Activated T-cell treated with anti-CD3 and anti-CD28 coated beads for 1 hour (primary cell): ENCODE data around the gene PSORS1C2.
"Not testable (repeated sequence)": the region's sequence is repeated elsewhere in the genome, so short reads cannot be mapped to it uniquely, and the experiment has no call there.

ENCODE experiments used
- DNase-seq: peaks from one replicate; pipeline ENCODE4 v3.0.0-alpha.2; 2020; ENCODE audit warnings: low read depth

PSORS1C2 gene

DNA sequence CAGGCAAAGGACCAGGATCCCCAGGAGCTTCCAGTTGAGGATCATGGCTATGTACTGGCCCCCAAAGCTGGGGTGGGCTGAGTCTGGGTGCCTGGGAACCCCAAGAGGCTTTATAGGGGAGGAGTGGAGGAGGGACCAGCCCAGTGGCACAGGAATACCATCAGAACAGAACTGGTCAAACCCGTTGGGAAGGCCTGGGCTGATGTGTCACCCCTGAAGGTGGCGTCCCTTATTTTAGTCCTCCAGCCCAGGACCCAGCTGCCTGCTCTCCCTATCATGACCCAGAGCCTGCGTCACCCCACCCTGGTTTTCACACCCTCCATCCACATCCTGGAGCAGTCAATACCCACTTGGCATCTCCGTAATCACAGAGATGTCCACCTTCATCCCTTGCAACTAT lies at the start of gene PSORS1C2:
Gene PSORS1C2, minus strand, starts transcription at position 85 of the 400 bp plus-strand sequence. Its CDS starts 40 bp downstream, at position 45.
- no peak for DNase-seq

GRCh38 chr6:31187780-31188194 lies 48.9 kb upstream of the PSORS1C2 start:
- DNase-seq, result no peak

- DNase-seq, result no peak
Observed at GRCh38 chr6:31186052-31186734, 47.3 kb upstream of the PSORS1C2 start.

- DNase-seq, result not testable (repeated sequence)
Observed at GRCh38 chr6:31185695-31186051, 46.8 kb upstream of the PSORS1C2 start.

- not testable (repeated sequence) for DNase-seq
Observed at GRCh38 chr6:31183859-31184258, 45.0 kb upstream of the PSORS1C2 start.

GRCh38 chr6:31183287-31183686 lies 44.4 kb upstream of the PSORS1C2 start:
- DNase-seq, result not testable (repeated sequence)

- DNase-seq, result no peak
Observed at GRCh38 chr6:31180500-31180899, 41.6 kb upstream of the PSORS1C2 start.

DNA sequence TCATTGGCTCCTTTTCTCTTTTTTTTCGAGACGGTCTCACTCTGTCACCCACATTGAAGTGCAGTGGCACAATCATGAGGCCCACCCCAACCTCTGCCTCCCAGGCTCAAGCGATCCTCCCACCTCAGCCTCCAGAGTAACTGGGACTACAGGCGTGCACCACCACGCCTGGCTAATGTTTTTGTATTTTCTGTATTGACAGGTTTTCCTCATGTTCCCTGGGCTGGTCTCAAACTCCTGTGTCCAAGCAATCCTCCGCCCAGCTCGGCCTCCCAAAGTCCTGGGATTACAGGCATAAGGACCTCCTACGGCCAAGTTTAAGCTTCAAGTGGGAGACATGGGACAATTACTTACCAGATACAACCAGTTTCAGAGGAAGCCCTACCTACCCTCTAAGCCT lies 41.0 kb upstream of the PSORS1C2 start:
- DNase-seq, result no peak

DNA sequence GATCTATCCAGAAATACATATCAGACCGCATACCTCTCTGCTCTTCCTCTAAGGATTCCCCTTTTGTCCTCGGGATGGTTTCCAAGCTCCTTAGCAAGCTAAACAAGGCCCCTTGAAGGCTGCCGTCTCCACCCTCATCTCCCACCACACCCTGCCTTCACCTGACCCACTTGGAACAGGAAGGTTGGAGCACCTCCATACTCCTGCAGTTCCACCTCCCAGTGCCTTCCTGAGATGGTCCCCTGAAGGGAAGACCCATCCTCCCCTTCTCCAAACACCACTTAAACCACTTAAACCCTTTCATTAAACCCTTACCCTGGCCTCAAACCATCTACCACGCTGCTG lies 40.1 kb upstream of the PSORS1C2 start:
- DNase-seq, result no peak

- DNase-seq, result no peak
Observed at GRCh38 chr6:31178143-31179041, 39.5 kb upstream of the PSORS1C2 start.

- DNase-seq, result no peak
Observed at GRCh38 chr6:31175971-31176370, 37.1 kb upstream of the PSORS1C2 start.

DNA sequence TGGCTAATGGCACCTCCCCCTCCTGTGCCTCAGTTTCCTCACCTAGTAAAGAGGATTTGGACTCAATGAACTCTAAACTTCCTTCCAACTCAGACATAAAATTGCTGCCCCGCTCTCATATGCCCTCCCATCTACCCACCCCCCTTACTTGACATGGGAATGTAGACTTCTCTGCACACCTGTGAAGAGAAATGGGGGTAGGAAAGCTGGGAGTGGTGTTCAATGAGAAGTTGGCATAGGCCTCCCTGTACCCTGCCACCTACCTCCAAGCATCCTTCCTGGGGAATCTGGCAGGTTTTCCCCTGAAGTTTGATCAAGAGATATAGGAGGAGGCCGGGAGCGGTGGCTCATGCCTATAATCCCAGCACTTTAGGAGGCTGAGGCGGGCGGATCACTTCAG lies 35.5 kb upstream of the PSORS1C2 start:
- no peak for DNase-seq

- DNase-seq, result no peak
Observed at GRCh38 chr6:31173406-31173805, 34.5 kb upstream of the PSORS1C2 start.

DNA sequence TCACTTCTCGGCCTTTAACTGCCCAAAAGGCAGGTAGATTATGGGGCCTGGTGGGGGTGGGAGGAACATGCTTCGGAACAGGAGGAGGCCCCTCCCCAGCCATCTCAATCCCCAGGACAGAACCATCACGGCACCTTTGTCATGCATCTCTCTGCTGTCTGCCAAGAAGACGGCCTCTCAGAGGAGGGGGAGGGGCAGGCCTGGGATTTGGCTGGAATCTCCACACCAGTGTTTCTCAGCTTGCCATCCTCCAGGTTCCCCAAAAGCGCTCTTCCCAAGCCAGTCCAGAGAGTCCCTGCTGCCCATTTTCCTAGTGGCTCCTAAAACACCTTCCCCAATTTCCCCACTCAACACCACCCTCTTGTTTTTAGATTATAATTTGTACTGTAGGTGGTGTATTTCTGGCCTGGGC lies 34.1 kb upstream of the PSORS1C2 start:
- no peak for DNase-seq

DNA sequence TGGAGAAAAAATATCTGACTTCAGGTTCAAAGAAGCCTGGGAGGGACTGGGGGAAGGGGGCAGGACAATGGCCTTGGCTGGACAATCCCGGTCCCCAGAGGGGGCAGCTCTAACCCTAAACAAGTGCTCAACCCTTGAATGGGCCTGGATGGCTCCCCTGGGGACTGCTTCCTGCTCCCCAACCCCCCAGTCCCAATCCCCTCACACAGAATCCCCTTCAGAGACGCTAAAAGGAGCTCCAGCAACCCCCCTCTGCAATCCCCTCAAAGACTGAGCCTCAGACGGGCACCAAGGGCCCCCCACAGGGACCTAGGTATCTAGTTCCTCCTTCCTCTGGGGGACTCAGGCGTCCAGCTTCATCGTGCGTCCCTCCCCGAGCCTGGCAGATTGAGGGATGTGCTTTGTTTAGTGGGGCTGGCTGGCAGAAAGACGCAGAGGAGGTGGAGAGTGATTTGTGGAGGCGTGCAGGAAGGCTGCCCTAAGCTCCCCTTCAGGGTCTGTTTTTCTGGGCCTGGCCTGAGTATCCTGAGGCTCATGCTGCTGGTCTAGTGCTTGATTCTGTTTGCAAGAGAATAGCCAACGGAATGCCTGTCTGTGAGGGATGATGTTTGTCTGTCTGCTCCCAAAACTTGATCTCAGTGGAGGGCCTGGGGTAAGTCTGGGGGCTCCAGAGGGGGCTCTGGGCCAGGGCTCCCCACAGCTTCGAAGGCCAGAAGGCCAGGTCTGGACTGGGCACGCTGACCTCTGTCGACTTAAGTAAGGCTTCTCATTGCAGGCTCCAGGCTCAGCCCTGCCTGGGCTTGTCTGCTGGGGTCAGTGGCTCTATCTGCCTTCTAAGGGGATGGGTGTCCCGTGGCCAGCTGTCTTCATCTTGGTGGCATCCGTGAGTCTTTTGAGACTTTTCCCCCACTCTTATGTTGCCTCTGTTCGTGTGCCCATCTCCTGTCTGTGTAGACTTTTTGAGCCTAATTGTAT lies 33.4 kb upstream of the PSORS1C2 start:
- no peak for DNase-seq

DNA sequence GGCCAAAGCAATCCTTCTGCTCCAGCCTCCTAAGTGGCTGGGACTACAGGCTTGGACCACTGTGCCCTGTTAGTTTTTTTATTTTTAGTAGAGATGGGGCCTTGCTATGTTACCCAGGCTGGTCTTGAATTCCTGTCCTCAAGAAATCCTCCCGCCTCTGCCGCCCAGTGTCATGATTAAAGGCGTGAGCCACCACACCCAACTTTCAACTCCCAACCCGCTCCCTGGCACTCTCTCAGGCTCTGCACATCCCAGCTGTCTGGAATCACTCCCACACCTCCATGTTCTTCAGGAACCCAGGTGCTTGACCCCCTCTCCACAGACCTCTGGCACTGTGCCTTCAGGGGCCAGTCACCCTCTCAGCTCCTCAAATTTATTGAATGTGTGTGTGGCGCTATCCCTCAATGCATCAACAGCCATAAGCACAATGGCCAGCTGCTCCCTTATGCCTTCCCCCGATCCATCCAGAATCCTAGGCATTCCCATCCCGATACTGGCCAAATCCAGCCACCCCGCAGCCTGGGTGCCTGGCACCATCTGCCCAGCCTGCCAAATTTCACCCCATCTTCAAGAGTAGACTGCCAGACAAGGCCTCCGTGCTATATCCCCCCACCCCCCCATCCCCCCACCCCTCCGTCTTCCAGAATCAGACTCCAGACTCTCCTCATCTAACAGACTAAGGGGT lies 32.3 kb upstream of the PSORS1C2 start:
- DNase-seq, result no peak

DNA sequence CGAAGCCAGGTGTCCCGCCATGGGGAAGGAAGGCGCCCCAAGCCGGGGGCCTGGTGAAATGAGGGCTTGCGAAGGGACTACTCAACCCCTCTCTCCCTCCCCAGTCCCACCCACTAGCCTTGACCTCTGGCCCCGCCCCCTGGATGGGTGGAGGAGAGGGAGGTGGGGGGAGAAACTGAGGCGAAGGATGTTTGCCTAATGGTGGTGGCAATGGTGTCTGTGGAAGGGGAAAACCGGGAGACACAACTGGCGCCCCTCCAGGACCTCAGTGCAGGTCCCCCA lies 31.7 kb upstream of the PSORS1C2 start, which contains the start of gene POU5F1:
Gene POU5F1, minus strand, starts transcription at position 83 of the 282 bp plus-strand sequence. Its CDS starts 62 bp downstream, at position 21.
- no peak for DNase-seq

DNA sequence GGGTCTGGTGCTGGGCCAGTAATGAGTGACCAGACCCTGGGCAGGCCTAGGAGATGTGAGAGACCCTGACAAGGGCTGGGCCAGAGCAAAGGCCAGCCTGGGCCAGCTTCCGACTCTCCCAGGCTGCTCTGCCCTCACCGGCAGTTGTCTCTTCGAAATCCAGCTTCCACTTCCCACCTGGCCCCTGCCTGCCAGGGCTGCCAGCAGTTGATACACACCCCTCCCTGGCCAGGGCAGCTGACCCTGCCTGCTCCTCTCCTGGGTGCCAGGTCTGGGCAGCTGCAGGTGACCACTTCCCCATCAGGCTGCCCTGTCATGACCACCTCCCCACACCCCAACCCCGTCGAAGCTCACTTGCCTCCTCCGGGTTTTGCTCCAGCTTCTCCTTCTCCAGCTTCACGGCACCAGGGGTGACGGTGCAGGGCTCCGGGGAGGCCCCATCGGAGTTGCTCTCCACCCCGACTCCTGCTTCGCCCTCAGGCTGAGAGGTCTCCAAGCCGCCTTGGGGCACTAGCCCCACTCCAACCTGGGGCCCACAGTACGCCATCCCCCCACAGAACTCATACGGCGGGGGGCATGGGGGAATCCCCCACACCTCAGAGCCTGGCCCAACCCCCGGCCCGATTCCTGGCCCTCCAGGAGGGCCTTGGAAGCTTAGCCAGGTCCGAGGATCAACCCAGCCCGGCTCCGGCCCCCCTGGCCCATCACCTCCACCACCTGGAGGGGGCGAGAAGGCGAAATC lies 31.2 kb upstream of the PSORS1C2 start:
- DNase-seq, result not testable (repeated sequence)

- no peak for DNase-seq
Observed at GRCh38 chr6:31169123-31169857, 30.4 kb upstream of the PSORS1C2 start.

GRCh38 chr6:31168606-31169005 lies 29.7 kb upstream of the PSORS1C2 start:
- no peak for DNase-seq
